ENCODE results near the gene WRAP73. TPM values are rescaled to one million over a fixed set of nuclear protein-coding genes. Genes with fewer than 3 reads are reported as not detected.

WRAP73 gene
- total and polyA plus RNA-seq, 9 of the 15 experiments (the other 6 are each of a cell fraction or from before 2014, with no cell fraction given), result 4.3 to 51.8 (median 30.1) TPM

DNA sequence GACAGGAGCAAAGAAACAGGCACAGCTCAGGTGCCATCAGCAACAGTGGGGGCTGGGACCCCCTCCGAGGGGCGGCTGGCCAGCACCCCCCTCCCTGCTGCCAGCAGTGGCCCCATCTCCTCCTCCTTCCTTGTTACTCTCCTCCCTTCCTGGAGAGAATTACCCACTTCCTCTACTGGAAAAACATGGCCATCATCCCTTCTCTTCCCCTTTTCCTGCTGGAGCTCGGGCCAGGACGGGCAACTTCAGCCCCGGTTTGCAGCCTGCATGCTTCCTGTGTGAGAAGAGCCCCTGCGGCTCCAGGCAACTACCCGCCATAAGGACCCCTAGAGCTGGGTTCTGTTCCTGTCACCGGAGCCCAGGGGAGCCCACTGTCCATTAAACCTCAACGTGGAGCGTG is 56.2 kb downstream of the WRAP73 start:
- POLR2A ChIA-PET, result interaction anchor here (0.5 kb wide), 1 partner anchor 57 kb away, joined by 3 read pairs; no protein-coding TSS in a partner anchor
- DNase-seq (ENCODE audit: extremely low read depth in 1 of 4, low spot score in 3 of 4), result no peak
- Histone ChIP-seq H3K79me2 (ENCODE audit: control insufficient read depth, insufficient read depth, low read length) (no peaks in the 10 kb centered on the region), H3K4me3 (no peak overlapping the region), H3K4me1 (replicated peaks in 1 of 2; ENCODE audit: control insufficient read depth in 2 of 2, insufficient read depth in 2 of 2, low read length in 2 of 2) (peaks cover 0 to 47% of the 10 kb centered on the region in 2 experiments; a peak in 3 of 5 replicates), H3K9me3 (replicated peaks; ENCODE audit: control insufficient read depth, insufficient read depth, low read depth, low read length) (no peaks in the 10 kb centered on the region), H4K20me1 (replicated peaks; ENCODE audit: control insufficient read depth, insufficient read depth, low read length) (peaks cover 14% of the 10 kb centered on the region), H3K4me2 (ENCODE audit: insufficient read depth, low read length) (no peak overlapping the region), H3K27ac (ENCODE audit: extremely low read depth, low read depth, low read length) (no peak overlapping the region), H3K36me3 (ENCODE audit: control insufficient read depth, insufficient read depth, low read length) (no peaks in the 10 kb centered on the region), H3K9ac (ENCODE audit: insufficient read depth in 1 of 2, low read depth in 2 of 2, low read length in 2 of 2) (no peak overlapping the region), H3K9me1 (ENCODE audit: control insufficient read depth, insufficient read depth, low read length) (no peaks in the 10 kb centered on the region), H2AFZ (ENCODE audit: low read depth, low read length) (no peak overlapping the region), H3K27me3 (ENCODE audit: control insufficient read depth in 2 of 2, insufficient read depth in 2 of 2, low read length in 2 of 2) (peaks cover 44 to 77% of the 10 kb centered on the region in 2 experiments; a peak in 4 of 5 replicates)
- TF ChIP-seq, protein P1, sequence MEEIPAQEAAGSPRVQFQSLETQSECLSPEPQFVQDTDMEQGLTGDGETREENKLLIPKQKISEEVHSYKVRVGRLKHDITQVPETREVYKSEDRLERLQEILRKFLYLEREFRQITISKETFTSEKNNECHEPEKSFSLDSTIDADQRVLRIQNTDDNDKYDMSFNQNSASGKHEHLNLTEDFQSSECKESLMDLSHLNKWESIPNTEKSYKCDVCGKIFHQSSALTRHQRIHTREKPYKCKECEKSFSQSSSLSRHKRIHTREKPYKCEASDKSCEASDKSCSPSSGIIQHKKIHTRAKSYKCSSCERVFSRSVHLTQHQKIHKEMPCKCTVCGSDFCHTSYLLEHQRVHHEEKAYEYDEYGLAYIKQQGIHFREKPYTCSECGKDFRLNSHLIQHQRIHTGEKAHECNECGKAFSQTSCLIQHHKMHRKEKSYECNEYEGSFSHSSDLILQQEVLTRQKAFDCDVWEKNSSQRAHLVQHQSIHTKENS (CRISPR knock-in tag; IDR thresholded peaks at IDR 0.05), result no peak
- TF ChIP-seq ZNF134 (CRISPR knock-in tag; conservative IDR thresholded peaks at IDR 0.05) (no peak), HDAC6 (IDR thresholded peaks at IDR 0.05; ENCODE audit: low read depth, low read length) (no peak), MCM5 (IDR thresholded peaks at IDR 0.05; ENCODE audit: low read depth) (no peak), ZNF239 (CRISPR knock-in tag; IDR thresholded peaks at IDR 0.05) (no peak), ZBTB17 (CRISPR knock-in tag; IDR thresholded peaks at IDR 0.05) (no peak), SMARCC2 (IDR thresholded peaks at IDR 0.05; ENCODE audit: low read depth) (no peak), HNRNPL (IDR thresholded peaks at IDR 0.05; ENCODE audit: low read depth, low read length) (no peak), ZNF41 (CRISPR knock-in tag; conservative IDR thresholded peaks at IDR 0.05) (no peak), ESRRA (IDR thresholded peaks at IDR 0.05; ENCODE audit: borderline replicate concordance, low read depth) (no peak), HNRNPUL1 (IDR thresholded peaks at IDR 0.05; ENCODE audit: low read length) (no peak), POLR3A (IDR thresholded peaks at IDR 0.05; ENCODE audit: borderline replicate concordance, extremely low read depth, insufficient read depth, insufficient read length) (no peak)
- TF ChIP-seq, protein P2, sequence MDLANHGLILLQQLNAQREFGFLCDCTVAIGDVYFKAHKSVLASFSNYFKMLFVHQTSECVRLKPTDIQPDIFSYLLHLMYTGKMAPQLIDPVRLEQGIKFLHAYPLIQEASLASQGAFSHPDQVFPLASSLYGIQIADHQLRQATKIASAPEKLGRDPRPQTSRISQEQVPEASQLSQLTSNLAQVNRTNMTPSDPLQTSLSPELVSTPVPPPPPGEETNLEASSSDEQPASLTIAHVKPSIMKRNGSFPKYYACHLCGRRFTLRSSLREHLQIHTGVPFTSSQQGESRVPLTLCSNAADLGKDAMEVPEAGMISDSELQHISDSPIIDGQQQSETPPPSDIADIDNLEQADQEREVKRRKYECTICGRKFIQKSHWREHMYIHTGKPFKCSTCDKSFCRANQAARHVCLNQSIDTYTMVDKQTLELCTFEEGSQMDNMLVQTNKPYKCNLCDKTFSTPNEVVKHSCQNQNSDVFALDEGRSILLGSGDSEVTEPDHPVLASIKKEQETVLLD (IDR thresholded peaks at IDR 0.05), result no peak
- TF ChIP-seq, protein P3, sequence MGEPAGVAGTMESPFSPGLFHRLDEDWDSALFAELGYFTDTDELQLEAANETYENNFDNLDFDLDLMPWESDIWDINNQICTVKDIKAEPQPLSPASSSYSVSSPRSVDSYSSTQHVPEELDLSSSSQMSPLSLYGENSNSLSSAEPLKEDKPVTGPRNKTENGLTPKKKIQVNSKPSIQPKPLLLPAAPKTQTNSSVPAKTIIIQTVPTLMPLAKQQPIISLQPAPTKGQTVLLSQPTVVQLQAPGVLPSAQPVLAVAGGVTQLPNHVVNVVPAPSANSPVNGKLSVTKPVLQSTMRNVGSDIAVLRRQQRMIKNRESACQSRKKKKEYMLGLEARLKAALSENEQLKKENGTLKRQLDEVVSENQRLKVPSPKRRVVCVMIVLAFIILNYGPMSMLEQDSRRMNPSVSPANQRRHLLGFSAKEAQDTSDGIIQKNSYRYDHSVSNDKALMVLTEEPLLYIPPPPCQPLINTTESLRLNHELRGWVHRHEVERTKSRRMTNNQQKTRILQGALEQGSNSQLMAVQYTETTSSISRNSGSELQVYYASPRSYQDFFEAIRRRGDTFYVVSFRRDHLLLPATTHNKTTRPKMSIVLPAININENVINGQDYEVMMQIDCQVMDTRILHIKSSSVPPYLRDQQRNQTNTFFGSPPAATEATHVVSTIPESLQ (CRISPR knock-in tag; IDR thresholded peaks at IDR 0.05), result no peak
- TF ChIP-seq, protein P4, sequence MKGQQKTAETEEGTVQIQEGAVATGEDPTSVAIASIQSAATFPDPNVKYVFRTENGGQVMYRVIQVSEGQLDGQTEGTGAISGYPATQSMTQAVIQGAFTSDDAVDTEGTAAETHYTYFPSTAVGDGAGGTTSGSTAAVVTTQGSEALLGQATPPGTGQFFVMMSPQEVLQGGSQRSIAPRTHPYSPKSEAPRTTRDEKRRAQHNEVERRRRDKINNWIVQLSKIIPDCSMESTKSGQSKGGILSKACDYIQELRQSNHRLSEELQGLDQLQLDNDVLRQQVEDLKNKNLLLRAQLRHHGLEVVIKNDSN (CRISPR knock-in tag; IDR thresholded peaks at IDR 0.05), result no peak
- in situ Hi-C loops (cut with MboI) (no loop called here), intact Hi-C loops (cut with micrococcal nuclease) (no loop called here)
- WGBS (ENCODE audit: insufficient coverage, low coverage, missing lambda C conversion rate), result 3% methylated on average over 10 of the region's 10 CpGs
- no TSS peak for BruUV-seq (replicated peaks)
- no peak for ATAC-seq
- FAIRE-seq, result no peak
- CTCF ChIA-PET (ENCODE audit: low intra/inter-chr PET ratio), result no interaction called here
